Endometrial microvascular endothelial cells (primary cell): Measurements from ENCODE around the gene C1orf159. TPM values are rescaled to one million over a fixed set of nuclear protein-coding genes. Genes with fewer than 3 reads are reported as not detected.
"Not testable (repeated sequence)": the region's sequence is repeated elsewhere in the genome, so short reads cannot be mapped to it uniquely, and the experiment has no call there.

ENCODE experiments used
- in situ Hi-C: cut with HindIII; loops from 2 replicates; pipeline ENCODE4 v1.10.0; 2017; ENCODE audit warnings: low sequenced_read_pairs, low pct_unique_long_range_greater_than_20kb; ENCODE audit errors: inconsistent ontology term
- total RNA-seq: library from RNA; depleted of rRNA; stranded (reverse); fragments of >200 nt; gene quantifications from one replicate; pipeline ENCODE4 v1.2.3, GENCODE V29; 2015; ENCODE audit errors: inconsistent ontology term

Gene C1orf159
- total RNA-seq, 1 donor from 2014 or later: 22.3 TPM

DNA sequence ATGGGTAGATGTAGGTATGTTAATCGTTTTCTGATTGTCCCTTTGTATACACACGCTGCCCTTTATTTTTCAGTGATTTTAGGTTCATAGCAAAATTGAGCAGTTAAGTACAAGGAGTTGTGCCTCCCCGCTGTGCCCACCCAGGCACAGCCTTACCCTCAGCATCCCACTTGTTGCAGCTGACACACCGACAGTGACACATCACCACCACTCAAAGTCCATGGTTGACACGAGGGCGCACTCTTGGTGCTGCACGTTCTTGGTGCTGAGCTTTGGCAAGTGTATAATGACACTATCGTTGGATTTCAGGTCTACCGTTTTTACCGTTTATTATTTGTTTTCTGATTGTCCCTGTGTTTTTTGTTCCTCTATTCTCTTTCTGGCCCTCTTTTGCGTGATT lies 15.6 kb downstream of the C1orf159 start:
- in situ Hi-C loops: no loop called here

DNA sequence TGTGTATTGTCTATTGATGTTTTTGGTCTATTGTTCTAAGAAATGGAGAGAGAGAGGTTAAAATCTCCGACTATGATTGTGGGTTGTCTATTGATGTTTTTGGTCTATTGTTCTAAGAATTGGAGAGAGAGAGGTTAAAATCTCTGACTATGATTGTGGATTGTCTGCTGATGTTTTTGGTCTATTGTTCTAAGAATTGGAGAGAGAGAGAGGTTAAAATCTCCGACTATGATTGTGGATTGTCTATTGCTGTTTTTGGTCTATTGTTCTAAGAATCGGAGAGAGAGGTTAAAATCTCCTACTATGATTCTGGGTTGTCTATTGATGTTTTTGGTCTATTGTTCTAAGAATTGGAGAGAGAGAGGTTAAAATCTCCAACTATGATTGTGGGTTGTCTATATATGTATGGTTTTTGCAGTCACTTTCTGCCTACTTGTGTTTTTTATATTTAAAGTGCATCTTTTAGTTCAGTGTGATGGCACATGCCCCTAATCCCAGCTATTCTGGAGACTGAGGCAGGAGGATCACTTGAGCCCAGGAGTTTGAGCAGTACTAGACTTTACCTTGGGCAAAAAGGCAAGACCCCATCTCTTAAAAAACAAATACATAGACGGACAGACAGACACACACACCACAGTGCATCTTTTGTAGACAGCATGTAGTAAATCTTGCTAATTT lies 16.2 kb downstream of the C1orf159 start:
- in situ Hi-C loops: no loop called here

DNA sequence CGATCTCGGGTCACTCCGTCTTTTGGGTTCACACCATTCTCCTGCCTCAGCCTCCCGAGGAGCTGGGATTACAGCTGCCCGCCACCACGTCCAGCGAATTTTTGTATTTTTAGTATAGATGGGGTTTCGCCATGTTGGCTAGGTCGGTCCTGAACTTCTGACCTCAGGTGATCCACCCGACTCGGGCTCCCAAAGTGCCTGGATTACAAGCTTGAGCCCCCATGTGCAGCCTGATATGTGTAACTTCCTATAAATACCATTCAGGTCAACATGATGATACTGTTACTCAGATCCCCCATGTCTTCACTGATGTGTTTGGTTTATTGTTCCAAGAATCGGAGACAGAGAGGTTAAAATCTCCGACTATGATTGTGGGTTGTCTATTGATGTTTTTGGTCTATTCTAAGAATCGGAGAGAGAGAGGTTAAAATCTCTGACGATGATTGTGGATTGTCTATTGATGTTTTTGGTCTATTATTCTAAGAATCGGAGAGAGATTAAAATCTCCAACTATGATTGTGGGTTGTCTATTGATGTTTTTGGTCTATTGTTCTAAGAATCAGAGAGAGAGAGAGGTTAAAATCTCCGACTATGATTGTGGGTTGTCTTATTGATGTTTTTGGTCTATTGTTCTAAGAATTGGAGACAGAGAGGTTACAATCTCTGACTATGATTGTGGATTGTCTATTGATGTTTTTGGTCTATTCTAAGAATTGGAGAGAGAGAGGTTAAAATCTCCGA lies 17.0 kb downstream of the C1orf159 start:
- in situ Hi-C loops: no loop called here

DNA sequence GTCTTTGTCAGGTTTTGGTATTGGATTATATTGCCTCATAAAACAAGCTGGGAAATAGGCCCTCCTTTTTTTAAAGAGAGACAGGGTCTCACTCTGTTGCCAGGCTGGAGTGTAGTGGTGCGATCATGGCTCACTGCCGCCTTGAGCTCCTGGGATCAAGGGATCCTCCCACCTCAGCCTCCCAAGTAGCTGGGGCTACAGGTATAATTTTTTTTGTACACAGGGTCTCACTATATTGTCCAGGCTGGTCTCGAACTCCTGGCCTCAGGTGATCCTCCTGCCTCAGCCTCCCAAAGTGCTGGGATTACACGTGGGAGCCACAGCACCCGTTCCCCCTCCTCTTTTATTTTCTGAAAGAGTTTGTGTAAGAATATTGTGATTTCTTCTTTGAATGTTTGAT lies 19.8 kb downstream of the C1orf159 start:
- in situ Hi-C loops: not testable (repeated sequence)

DNA sequence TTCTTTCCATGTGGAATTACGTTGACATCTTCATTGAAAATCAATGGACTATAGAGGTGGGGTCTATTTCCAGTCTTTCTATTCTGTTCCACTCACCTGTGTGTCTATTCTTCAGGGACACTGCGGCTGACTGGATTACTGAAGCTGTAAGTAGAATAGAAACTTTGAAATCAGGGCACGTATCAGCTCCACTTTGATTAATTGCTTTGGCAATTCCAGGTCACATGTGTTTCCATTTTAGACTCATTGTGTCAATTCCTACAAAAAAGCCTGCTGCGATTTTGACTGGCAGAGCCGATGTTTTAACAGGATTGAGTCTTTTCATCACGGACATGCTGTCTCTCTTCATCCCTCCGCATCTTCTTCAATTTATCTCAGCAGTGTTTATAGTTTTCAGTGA lies 20.9 kb downstream of the C1orf159 start:
- in situ Hi-C loops: no loop called here

DNA sequence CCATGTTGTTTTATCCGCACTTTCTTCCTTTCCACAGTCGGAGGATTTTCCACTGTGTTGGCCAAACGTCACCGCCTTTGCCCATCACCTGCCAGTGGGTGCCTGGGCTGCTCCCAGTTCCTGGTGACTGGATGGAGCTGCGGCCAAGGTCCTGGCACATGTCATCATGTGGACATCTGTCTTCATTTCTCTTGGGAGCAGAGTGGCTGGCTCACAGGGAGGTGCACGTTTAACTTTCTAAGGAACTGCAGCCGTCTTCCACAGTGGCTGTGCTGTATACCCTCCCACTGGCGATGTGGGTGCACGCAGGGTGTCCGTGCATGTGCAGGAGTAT lies 22.3 kb downstream of the C1orf159 start:
- in situ Hi-C loops: no loop called here

DNA sequence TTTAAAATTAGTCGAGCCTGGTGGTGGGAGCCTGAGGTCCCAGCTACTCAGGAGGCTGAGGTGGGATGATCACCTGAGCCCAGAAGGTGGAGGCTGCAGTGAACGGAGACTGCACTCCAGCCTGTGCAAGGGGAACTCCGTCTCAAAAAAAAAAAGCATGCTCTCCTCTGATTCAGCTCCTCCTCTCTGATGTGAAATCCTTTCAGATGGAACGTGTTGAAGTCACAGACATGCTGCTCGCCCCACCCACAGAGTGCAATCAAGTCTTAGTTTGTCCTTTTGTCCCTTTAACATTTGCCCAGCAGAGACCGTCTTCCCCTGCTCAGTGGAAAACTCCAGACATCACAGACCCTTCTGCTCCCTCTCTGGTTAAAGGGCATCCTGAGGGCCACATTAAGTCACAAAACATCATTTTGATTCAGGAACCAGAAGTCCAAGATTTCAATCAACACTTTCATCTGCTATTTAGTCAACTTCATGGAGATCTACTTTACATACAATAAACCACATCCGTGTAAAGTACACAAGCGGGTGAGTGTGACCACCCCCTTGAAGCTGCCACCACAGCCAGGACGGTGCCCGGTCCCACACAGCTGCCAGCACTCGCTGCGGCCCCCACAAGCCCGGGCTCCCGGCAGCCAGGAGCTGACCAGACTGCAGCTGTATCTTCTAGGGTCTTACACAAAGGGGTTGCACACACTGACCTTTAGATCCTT lies 22.8 kb downstream of the C1orf159 start:
- in situ Hi-C loops: no loop called here

DNA sequence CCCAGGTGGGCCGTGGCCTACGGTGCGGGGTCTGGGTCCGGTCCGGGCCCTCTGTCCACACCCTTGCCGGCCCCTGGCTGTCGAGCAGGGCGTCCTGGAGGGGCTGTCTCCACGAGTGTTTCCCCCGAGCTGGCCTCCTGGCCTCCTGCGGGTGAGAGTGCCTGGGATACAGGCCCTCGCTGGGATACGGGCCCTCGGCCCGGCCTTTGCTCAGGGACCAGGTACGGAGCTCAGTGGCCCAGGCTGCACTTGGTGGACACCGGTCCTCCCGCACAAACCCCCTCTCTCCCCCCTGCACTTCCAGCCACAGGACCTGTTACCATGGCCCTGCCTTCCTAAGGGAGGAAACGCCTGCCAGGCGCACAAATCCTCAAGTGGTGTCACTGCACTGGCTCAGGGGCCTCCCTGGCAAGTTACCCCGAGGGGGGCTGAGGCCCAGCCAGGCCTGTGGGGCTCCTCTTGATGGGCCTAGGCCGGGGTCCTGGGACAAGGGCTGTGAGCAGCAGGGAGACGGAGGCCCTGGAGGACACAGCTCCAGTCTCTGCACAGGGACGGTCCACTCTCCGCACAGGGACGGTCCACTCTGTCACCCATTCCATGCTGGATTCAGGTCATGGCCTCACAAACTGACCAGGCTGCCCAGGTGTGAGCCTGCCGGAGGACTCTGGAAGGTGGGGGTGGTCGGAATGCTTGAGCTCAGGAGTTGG lies 23.6 kb downstream of the C1orf159 start:
- in situ Hi-C loops: no loop called here

DNA sequence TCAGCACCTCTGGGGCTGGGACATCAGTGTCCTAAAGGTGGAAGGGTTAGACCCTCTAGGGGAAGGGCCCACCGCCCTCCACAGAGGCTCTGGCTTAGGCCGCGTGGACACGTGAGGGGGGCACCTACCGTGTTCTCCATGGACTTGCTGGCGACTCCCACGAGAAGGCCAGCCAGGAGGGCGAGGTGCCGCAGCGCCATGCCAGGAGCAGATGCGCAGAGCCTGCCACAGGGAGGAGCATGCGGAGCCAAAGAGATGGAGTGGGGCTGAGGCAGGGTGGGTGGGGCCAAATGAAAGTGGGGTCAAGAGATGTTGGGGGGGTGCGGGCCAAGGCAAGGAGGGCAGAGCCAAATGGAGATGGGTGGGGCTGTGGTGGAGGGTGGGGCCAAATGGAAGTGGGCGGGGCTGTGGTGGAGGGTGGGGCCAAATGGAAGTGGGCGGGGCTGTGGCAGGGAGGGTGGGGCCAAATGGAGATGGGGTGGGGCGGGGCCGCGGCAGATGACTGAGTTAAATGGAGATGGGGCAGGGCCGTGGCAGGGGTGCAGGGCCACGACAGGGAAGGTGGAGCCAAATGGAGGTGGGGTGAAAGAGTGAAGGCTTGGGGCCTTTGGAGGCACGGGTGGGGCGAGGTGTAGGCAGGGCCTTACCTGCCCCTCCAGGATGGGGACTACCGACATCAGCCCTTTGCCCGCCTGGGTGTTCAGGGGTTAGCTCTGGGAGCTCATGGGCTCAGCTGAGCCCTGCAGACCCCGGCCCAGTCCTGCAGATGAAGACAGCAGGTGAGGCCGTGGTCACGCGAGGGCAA lies 24.3 kb downstream of the C1orf159 start:
- in situ Hi-C loops: no loop called here

DNA sequence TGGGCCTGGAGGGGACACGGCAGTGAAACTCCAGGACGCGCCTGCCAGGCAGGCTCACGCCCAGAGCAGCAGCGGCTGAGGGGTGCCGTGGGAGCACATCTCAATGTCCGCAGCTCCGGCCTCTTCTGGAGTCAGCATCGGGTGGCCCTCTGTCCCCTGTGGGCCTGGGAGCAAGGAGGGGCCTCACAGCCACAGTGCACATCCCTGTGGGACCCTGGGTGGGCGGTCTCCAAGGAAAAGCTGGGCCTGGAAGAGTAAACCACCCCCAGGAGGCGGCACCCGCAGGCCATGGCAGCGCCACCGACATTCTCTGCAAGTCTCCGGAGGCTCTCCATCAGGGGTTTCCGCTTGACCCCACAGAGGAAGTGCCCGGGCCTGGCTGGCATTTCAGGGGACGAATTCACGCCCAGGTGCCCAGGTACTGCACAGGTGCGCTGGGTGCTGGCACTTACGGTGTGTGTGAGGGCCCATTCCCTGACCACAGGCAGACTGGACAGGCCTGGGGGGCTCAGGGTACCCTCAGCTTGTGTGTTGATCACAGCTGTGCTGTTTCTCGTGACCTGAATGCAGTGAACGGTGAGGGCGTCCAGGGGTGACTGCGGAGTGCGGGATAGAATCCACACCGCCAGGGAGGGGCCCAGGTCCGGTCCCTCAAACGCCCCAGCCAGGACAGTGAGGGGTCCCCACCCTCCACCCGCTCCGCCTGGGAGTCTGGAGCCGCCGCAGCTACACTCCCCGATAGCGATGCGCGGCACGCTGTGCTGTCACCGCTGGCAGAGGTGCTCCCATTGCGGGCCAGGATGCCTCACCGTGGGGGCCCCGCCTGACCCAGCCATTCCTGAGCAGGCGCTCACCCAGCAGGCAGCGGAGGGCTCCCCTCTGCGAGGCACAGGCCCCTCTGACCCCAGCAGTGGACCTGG lies 25.2 kb downstream of the C1orf159 start:
- in situ Hi-C loops: no loop called here

DNA sequence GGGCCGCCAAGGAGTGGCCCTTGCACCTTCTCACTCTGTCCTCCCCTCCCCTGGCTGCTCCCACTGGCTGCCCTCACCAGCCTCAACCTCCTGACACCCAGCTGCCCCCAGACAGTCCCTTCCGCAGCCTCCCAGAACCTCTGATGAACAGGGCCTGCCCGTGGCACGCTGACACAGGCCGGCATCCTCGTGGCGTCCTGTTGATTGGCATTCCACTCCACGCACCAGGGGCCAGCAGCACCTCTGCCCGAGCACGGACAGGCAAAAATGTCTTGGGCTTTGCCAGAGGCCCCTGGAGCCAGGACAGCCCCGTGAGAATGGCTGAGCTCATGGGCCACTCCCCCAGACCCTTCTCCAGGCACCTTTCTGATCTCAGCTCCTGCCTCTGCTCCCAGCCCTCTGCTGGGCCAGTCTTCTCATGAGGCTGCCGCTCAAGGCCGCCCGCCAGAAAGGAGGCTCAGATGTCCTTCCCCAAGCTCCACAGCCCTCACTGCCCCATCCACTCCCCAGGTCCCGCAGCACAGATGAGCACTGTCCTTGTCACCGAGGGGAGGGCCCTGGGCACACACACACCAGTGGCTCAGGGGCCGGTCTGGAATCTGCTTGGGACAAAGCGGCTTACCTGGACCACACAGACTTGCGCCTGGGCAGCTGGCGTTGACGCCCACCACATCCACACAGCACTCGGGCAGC lies 26.0 kb downstream of the C1orf159 start:
- in situ Hi-C loops: no loop called here

DNA sequence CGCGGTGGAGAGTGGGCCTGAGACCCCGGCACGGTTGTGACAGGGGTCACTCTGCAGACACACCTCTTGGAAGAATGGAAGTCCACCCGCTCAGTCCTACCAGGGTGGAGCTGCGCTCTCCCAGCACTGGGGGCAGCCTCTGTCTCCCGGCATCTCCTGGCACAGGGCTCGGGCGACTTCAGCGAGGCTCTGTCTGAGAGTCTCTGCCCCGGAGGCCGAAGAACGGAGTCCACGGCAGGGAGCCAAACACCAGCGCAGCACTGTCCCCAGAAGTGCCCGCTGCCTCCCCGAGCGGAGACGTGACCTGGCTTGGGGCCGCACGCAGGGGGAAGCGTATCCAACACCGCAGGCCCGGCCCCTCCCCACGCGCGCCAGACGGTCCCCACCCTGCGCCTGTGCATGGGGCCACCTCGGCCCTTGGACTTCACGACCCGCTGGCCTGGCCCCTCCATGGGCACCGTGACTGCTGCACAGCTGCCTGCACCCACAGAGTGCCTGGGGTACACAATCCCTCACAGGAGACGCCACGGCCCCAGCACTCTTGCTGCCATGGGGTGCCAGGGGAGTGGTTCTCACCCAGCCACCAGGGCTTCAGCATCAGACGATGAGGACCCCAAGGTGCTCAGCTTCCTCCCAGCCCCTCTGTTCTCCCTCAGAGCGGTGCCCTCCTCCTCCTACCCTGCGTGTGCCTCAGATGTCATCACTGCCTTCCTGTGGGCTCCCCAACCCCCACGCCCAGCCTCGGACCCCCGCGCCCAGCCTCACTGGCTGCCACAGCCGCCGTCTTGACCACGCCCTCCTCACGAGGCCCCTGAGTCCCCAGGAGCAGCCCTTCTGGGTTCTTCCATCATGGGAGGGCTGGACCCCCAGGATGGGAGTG lies 26.8 kb downstream of the C1orf159 start:
- in situ Hi-C loops: no loop called here

DNA sequence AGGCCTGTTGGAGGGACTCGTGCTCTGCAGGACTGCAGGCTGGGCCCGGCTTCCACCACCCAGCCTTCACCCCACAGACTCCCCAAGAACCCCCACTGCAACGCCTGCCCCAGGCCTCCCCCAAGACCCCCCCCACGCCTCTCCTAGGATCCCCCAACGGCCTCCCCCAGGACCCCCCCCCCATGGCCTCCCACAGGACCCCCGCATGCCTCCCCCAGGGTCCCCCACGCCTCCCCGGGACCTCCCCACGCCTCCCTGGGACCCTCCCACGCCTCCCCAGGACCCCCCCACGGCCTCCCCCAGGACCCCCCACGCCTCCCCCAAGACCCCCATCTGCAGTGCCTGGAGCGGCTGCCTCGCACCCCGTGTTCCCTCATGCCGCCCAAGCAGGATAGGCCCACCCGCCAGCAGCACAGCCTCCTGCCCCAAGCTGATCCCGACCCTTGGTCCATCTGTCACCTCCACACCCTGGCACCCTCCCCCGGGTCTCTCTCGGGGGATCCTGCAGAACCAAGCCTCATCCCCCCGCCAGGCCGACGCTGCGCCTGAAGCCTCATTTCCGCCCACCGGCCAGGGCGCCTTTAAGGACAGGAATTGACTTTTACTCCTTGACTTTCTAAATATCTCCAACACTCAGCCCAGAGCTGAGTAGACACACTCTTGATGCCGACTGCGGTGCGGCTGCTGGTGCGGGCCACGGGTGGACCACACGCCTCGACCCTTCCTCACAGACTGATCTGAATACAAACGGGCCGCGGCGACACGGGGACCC lies 27.7 kb downstream of the C1orf159 start:
- in situ Hi-C loops: no loop called here

DNA sequence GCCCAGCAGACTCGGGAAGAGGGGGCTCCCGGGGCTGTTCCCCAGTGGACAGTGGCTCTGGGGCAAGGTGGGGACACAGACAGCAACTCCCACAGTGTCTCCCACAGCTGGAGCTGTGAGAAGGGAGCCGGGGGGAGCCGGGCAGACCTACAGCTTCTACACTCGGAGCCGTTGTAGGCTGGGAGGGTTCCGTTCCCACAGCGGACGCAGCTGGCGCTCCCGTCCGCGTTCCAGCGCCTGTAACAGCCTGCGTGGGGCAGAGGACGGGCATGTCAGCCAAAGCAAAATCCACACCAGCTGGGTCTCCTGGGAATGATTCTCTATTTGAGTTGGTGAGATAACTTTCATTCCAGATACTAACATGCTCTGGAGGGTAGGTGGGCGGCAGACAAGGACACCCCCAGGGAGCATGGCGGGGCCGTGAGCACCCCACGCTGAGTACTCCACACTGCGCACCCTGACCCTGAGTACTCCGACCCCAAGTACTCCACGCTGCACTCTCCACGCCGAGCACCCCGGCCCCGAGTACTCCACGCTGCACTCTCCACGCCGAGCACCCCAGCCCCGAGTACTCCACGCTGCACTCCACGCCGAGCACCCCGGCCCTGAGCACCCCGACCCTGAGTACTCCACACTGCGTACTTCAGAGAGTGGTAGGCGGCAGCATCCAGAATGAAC lies 28.4 kb downstream of the C1orf159 start:
- in situ Hi-C loops: no loop called here

DNA sequence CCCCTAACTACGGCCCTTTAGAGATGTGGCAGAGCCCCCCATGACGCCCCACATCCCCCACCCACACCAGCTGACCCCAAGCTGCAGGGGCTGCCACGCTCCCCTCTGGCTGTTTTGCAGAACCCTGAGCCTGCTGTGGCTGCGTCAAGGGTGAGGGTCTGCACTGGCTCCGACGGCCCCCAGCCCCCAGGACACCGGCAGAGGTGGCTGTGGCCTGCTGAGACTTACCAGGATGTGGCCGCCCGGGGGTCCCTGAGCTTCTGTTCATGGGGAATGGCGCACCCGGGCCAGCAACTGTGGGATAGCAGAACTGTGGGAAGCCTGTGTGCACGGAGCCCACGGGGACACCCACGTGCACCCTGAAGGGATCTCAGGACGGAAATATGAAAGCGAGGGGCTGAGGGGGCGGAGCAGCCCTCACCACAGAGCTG lies 29.0 kb downstream of the C1orf159 start:
- in situ Hi-C loops: no loop called here
